GM19351 (cell line): Measurements from ENCODE around the gene CD300C.
"Not testable (repeated sequence)": the region's sequence is repeated elsewhere in the genome, so short reads cannot be mapped to it uniquely, and the experiment has no call there.

Experiments used
- ATAC-seq: cut with Tn5 transposase; IDR thresholded peaks from one replicate; pipeline ENCODE4 v1.9.1; 2021; ENCODE audit warnings: mild to moderate bottlenecking, moderate library complexity; ENCODE audit not compliant: unreplicated experiment

Gene CD300C

DNA sequence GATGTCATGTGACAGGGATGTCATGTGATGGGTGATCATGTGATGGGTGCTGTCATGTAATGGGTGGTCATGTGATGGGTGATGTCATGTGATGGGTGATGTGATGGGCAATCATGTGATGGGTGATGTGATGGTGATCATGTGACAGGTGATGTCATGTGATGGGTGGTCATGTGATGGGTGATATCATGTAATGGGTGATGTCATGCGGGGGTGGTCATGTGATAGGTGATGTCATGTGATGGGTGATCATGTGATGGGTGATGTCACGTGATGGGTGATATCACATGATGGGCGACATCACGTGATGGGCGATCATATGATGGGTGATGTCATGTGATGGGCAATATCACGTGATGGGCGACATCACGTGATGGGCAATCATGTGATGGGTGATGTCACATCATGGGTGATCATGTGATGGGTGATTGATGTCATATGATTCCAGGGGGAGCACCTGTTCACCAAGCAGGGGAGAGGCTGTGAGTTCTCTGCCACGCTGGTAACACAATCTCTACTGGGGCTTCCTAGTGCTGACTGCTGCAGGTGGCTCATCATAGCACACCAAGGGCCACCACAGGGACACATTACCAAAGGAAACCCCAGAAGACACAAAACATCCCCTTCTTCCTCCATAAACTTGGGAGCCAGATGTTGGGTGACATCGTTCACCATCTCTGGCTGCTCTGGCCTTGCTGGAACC is 31.1 kb downstream of the CD300C start:
- ATAC-seq = no peak

DNA sequence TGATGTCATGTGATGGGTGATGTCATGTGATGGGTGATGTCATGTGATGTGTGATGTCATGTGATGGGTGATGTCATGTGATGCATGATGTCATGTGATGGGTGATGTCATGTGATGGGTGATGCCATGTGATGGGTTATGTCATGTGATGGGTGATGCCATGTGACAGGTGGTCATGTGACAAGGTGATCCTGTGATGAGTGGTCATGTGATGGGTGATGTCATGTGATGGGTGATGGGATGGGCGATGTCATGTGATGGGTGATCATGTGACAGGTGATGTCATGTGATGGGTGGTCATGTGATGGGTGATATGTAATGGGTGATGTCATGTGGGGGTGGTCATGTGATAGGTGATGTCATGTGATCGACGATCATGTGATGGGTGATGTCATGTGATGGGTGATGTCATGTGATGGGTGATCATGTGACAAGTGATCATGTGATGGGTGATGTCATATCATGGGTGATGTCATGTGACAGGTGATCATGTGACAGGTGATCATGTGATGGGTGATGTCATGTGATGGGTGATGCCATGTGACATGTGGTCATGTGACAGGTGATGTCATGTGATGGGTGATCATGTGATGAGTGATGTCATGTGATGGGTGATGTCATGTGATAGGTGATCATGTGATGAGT is 31.8 kb downstream of the CD300C start:
- ATAC-seq = no peak

DNA sequence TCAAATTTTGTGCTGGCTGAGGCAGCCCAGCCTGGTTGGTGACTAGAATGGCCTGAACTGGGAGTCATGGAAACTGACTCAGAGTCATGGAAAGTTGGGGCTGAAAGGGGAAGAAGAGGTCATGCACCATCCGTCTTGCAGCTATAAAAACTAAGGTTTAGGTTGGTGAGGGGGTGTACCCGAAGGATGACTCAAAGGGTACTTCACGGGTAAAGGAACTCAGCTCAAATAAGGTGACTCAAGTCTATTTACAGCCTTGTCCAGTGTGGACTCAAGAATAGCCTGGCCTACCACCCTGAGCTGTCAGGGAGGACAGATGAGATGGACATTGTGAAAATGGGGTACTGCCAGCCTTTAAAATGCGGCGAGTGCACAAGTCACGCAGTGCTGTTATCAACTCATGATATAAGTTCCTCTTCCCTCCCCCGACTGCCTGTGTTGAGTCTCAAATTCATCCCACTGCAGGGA is 33.3 kb downstream of the CD300C start:
- peak; percentile 64 for ATAC-seq

DNA sequence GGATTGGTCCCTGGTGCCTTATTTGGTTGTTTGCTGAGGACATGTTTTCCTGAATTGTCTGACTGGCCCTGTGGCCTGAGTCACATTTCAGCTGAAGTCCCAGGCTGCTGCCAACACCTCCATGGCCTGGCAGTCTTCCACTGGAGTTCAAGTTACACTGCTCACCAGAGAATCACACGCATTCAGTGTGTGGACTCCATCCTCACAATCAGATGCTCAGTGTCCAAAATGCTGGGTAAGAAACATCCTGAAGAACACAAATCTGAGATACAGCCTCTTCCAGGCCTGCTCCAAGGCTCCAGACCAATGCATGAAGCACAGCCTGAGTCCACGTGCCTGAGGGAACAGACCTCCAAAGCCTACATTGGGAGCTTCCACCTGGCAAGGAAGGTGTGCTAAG is 33.9 kb downstream of the CD300C start:
- ATAC-seq = no peak

DNA sequence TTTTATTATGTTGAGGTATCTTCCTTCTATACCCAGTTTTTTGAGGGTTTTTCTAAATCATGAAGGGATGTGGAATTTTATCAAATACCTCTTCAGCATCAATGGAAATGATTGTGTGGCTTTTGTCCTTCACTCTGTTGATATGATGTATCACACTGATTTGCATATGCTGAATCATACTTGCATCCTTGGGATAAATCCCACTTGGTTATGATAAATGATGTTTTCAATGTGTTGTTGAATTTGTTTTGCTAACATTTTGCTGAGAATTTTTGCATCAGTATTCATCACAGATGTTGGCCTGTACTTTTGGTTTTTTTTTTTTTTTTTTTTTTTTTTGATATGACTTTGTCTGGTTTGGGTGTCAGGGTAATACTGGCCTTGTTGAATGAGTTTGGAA is 37.8 kb downstream of the CD300C start:
- ATAC-seq = no peak

DNA sequence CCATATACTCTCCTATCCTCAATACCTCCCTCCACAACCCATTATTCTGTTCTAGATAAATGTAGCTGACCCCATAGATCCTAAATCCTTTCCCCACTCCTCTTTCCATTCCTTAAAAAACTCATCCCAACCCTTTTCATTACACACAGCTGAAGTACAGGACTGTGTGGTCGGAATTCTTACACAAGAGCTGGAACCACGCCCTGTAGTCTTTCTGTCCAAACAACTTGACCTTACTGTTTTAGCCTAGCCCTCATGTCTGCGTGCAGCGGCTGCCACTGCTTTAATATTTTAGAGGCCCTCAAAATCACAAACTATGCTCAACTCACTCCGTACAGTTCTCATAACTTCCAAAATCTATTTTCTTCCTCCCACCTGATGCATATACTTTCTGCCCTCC is 42.0 kb downstream of the CD300C start:
- not testable (repeated sequence) for ATAC-seq

DNA sequence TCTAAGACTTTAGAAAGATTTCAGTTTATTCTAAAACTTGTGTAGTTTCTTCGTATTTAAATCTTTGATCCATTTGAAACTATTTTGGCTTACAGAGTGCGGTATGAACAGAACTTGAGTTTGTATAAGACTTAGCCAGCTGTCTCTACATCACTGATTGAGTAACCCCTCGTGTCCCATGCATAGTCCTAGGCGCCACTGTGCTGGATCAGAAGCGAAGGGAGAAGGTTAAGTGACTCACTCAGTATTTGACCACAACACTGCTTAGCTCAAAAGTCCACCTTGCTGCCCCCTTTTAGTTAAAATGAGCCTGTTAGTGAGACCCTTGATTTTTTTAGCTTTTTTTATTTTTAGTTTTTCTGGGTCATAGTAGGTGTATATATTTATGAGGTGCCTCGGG is 43.1 kb downstream of the CD300C start:
- ATAC-seq = no peak

DNA sequence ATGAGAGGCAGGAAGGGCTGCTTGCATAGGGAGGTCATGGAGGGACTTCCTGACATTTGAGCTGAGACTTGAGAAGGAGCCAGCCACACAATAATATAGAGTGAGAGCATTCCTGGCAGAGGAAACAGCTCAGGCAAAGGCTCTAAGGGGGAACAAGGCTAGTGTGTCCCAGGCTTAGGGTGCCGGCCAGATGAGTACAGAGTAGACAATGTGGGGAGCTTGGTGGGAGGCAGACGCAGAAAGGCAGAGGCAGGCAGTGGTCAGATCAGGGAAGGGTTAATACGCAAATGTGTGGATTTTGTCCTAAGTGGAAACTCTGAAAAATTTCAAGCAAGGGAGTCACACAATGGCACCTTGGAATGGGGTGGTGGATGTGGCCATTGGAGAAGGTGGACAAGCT is 45.9 kb downstream of the CD300C start:
- ATAC-seq = no peak

DNA sequence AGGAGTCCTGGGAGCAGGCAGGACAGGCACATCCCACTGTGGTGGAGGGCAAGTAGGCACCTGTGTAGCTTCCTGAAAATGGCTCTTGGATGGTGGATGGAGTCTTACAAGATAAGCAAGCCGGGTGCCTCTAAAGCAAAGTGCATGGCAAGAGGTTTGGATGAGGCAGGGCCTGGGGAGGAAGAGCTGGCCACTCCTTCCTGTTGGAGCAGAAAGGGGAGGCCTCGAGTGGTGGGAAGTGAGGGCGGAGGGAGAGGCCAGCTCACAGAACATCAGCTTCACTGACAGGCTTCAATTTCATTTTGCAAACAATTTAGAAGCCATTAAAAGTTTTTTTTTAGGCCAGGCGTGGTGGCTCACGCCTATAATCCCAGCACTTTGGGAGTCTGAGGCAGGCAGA is 48.4 kb downstream of the CD300C start:
- no peak for ATAC-seq

DNA sequence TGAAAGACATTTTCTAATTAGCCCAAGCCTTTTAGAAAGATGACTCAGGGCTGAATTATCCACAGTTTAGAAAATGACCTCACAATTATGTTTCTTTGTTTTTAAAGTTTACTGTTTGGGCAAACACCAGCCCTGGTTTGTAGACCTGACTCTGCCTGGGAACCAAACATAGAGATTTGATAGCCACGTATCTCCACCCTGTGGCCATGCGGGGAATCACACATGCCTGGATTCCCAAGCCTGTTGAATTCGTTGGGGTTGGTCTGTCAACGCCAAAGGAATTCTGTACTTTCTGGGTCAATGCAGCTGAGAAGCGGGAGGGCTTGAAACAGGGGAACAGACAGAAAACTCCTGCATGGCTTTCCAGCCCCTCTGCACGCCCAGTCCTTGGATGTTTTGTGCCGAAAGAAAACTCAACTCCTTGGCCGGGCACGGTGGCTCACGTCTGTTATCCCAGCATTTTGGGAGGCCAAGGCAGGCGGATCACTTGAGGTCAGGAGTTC is 52.5 kb downstream of the CD300C start:
- ATAC-seq = no peak

DNA sequence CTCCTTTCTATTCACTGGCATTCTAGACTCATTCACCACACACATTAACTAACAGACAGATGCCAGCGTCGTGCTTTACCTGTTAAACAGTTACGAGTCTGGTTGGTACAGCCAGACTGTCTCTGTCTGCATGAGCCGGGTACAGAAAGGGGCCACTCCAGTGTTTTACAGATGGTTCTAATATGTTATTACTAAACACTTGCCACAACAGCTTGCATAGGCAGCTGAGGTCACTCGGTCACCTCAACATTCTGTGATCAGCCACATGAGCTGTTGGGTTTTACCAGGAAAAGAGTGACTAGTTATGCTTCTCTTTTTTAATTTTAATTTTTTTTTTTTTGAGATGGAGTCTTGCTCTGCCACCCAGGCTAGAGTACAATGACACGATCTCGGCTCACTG is 54.3 kb downstream of the CD300C start:
- ATAC-seq = no peak
